Calu3 (cell line): ENCODE measurements around the gene HARS1. TPM values are rescaled to one million over a fixed set of nuclear protein-coding genes. Genes with fewer than 3 reads are reported as not detected.

Experiments used
- BruUV-seq: library from RNA; stranded (reverse); fragments of 400-500 nt; replicated peaks from 2 replicates; lab custom pipeline; 2021; lab: Mats Ljungman, UMichigan
- CTCF ChIA-PET: fragments of 300-600 bp; sonication (Branson Sonifier 250); formaldehyde crosslinking; loops from one replicate; lab custom pipeline; 2022; ENCODE audit warnings: antibody characterized with exemption; lab: Charles Lee
- DNase-seq: peaks from one replicate; pipeline ENCODE4 v3.0.0; 2022
- H3K27ac Mint-ChIP-seq: one replicate; pipeline ENCODE4 v1.8.0; 2022; ENCODE audit warnings: mixed read lengths; ENCODE audit not compliant: unreplicated experiment
- H3K27me3 Mint-ChIP-seq: one replicate; pipeline ENCODE4 v1.8.0; 2022; ENCODE audit warnings: mixed read lengths; ENCODE audit not compliant: unreplicated experiment
- H3K36me3 Mint-ChIP-seq: one replicate; pipeline ENCODE4 v1.8.0; 2022; ENCODE audit warnings: mild to moderate bottlenecking, moderate library complexity, mixed read lengths; ENCODE audit not compliant: insufficient read depth, unreplicated experiment
- H3K4me1 Mint-ChIP-seq: one replicate; pipeline ENCODE4 v1.8.0; 2022; ENCODE audit warnings: mild to moderate bottlenecking, low read depth, mixed read lengths; ENCODE audit not compliant: unreplicated experiment
- H3K4me3 Mint-ChIP-seq: one replicate; pipeline ENCODE4 v1.8.0; 2022; ENCODE audit warnings: mild to moderate bottlenecking, low read depth, moderate library complexity, mixed read lengths; ENCODE audit not compliant: unreplicated experiment
- H3K9me3 Mint-ChIP-seq: one replicate; pipeline ENCODE4 v1.8.0; 2022; ENCODE audit warnings: low read depth, mixed read lengths; ENCODE audit not compliant: unreplicated experiment
- CTCF ChIP-seq: fragments of 200-600 bp; IDR thresholded peaks from one replicate; pipeline ENCODE4 v1.8.0; 2022; ENCODE audit warnings: antibody characterized with exemption; ENCODE audit not compliant: unreplicated experiment
- intact Hi-C: fragments of 100-400 bp; cut with micrococcal nuclease; formaldehyde crosslinking; loops from one replicate; pipeline ENCODE4 v1.10.0; 2022; ENCODE audit not compliant: unreplicated experiment
- total RNA-seq: library from RNA; stranded (reverse); gene quantifications from 2 replicates; pipeline ENCODE4 v1.2.3, GENCODE V29; 2022

Gene HARS1
- total RNA-seq, 1 experiment from 2014 or later, result 79.9 TPM

DNA sequence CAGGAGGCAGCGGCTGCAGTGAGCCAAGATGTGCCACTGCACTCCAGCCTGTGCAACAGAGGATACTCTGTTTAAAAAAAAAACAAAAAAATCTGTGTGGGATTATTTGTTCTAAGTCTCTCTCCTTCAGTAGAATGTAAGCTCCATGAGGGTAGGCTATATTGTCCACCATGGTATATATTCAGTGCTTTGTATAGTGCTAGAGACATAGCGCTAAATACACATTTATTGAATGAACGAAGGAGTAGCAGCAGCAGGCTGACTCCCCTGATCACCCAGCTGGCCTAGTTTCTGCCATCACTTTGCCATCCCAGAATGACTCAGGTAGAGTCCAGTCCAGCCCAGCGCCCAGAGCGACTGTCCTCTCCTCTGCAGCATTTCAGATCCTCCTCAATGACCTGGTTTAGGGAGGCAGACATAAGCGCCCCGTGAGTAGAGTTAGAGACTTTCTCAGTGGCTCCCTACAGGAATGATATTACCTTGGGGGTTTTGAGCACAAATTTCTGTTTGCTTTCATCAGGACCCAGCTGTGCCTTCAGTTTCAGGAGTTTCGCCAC lies 716 bp downstream of the HARS1 start:
- Mint-ChIP-seq H3K27me3 (no peaks in the 10 kb centered on the region), H3K4me1 (no peaks in the 10 kb centered on the region), H3K9me3 (no peaks in the 10 kb centered on the region), H3K27ac (peak overlapping the region; percentile 73), H3K4me3 (peak overlapping the region; percentile 93), H3K36me3 (peaks cover 50% of the 10 kb centered on the region)
- no peak for TF ChIP-seq CTCF
- CTCF ChIA-PET, result interaction anchor here (0.5 to 1.8 kb wide), 7 partner anchors 10 to 874 kb away, joined by 3 to 9 read pairs (median 4); partner anchors contain the start of genes IK, NDUFA2, TMCO6 and ZMAT2
- no peak for DNase-seq
- TSS peak; percentile 49 for BruUV-seq
- intact Hi-C loops, result no loop called here

- CTCF ChIA-PET, result no interaction called here
- no peak for TF ChIP-seq CTCF
- intact Hi-C loops, result no loop called here
- no peak overlapping the region for H3K4me3 Mint-ChIP-seq
- H3K27ac Mint-ChIP-seq, result no peak overlapping the region
- BruUV-seq, result no TSS peak
- no peaks in the 10 kb centered on the region for H3K4me1 Mint-ChIP-seq
- H3K36me3 Mint-ChIP-seq, result peaks cover 39% of the 10 kb centered on the region
- H3K9me3 Mint-ChIP-seq, result no peaks in the 10 kb centered on the region
- no peak for DNase-seq
- H3K27me3 Mint-ChIP-seq, result no peaks in the 10 kb centered on the region
Measured at GRCh38 chr5:140678993-140679392, 12.2 kb downstream of the HARS1 start.

DNA sequence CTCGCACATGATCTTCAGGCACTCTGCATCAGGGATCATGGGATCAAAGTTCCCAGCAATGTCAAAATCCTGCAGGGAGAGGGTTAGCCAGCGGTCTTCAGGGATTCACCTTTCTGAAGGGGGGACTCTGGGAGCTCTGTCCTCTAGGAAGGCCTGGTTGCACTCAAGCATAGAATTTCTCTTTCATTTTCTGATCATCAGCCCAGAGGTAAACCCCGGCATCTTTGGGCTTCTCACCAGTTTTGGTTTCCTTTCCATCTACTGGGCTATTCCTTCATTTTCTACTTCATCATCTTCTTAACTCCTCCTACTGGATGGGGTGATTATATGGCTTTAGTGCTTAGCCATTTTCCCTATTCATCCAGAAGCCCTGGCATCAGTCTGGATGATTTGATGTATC lies 13.2 kb downstream of the HARS1 start:
- no TSS peak for BruUV-seq
- no peaks in the 10 kb centered on the region for H3K27me3 Mint-ChIP-seq
- no peaks in the 10 kb centered on the region for H3K9me3 Mint-ChIP-seq
- no peak overlapping the region for H3K27ac Mint-ChIP-seq
- CTCF ChIA-PET, result no interaction called here
- intact Hi-C loops, result no loop called here
- H3K4me3 Mint-ChIP-seq, result no peak overlapping the region
- no peak for DNase-seq
- H3K4me1 Mint-ChIP-seq, result no peaks in the 10 kb centered on the region
- H3K36me3 Mint-ChIP-seq, result peaks cover 45% of the 10 kb centered on the region
- no peak for TF ChIP-seq CTCF

DNA sequence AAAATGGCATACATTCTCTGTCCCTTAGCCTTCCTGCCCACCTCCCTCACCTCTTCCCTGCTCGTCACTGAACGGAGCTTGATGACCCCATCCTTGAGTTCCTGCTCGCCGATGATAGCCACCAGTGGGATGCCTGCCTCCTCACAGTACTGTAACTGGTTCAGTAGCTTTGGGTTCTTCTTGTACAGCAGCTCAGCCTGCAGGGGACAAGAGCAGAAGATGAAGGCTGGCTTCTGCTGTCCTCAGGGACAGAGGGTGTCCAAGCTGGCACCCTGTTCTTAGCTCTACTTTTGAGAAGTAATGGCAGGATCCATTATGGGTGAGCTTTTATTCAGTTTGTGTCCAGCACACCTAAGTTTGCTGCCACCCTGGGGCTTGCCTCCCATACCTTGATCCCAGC lies 16.5 kb downstream of the HARS1 start:
- TF ChIP-seq CTCF, result no peak
- intact Hi-C loops, result no loop called here
- Mint-ChIP-seq H3K27me3 (no peaks in the 10 kb centered on the region), H3K36me3 (peaks cover 63% of the 10 kb centered on the region), H3K9me3 (no peaks in the 10 kb centered on the region), H3K4me1 (no peaks in the 10 kb centered on the region), H3K27ac (no peak overlapping the region), H3K4me3 (no peak overlapping the region)
- DNase-seq, result no peak
- CTCF ChIA-PET, result interaction anchor here (1.6 kb wide), 1 partner anchor 45 kb away, joined by 4 read pairs; no protein-coding TSS in a partner anchor
- no TSS peak for BruUV-seq
